Common myeloid progenitor, CD34-positive (primary cell): ENCODE results near the gene MTHFSD.

Experiments used
- CTCF ChIA-PET: fragments of 350-600 bp; sonication (Branson Sonifier 250); formaldehyde crosslinking; loops from one replicate; lab custom pipeline; 2021; ENCODE audit warnings: antibody characterized with exemption; lab: Charles Lee
- POLR2A ChIA-PET: fragments of 350-600 bp; sonication (Branson Sonifier 250); formaldehyde crosslinking; loops from one replicate; lab custom pipeline; 2021; ENCODE audit warnings: antibody characterized with exemption; lab: Charles Lee
- DNase-seq, 3 donors: peaks; one replicate each; pipeline versions ENCODE4 v3.0.0 to v3.0.0-alpha.2; 2013
- H3K27ac ChIP-seq, 2 experiments: 1 replicate in 1 of 2; 2 replicates in 1 of 2; pipeline ENCODE4 v1.7.0; 2013; ENCODE audit warnings: inconsistent platforms in 2 of 2, low read length in 2 of 2, mild to moderate bottlenecking in 2 of 2, low read depth in 1 of 2, moderate library complexity in 1 of 2; ENCODE audit not compliant: severe bottlenecking in 2 of 2, insufficient read depth in 1 of 2, poor library complexity in 1 of 2
- H3K27me3 ChIP-seq, 5 experiments: replicated peaks in 2 of 5; 1 replicate in 3 of 5; 2 replicates in 2 of 5; pipeline versions ENCODE4 v1.6.1 to v1.7.0; 2013; ENCODE audit warnings: low read length in 4 of 5, mild to moderate bottlenecking in 2 of 5, moderate library complexity in 2 of 5, inconsistent platforms in 1 of 5; ENCODE audit not compliant: insufficient read depth in 5 of 5, control insufficient read depth in 4 of 5
- H3K36me3 ChIP-seq, 4 experiments: 1 replicate in 2 of 4; 2 replicates in 2 of 4; pipeline versions ENCODE4 v1.6.1 to v1.7.0; 2013; ENCODE audit warnings: low read length in 3 of 4, control low read depth in 1 of 4, mild to moderate bottlenecking in 1 of 4; ENCODE audit not compliant: control insufficient read depth in 4 of 4, insufficient read depth in 4 of 4
- H3K4me1 ChIP-seq, 4 experiments: 1 replicate in 3 of 4; 2 replicates in 1 of 4; pipeline versions ENCODE4 v1.6.1 to v1.7.1; 2013; ENCODE audit warnings: low read length in 3 of 4, mild to moderate bottlenecking in 3 of 4, control low read depth in 1 of 4, inconsistent platforms in 1 of 4, moderate library complexity in 1 of 4; ENCODE audit not compliant: control insufficient read depth in 4 of 4, insufficient read depth in 4 of 4; ENCODE audit errors: control extremely low read depth in 1 of 4
- H3K4me3 ChIP-seq, 7 experiments: 1 replicate in 4 of 7; 2 replicates in 3 of 7; pipeline versions ENCODE4 v1.5.1 to v1.7.0; 2013; ENCODE audit warnings: mild to moderate bottlenecking in 7 of 7, low read length in 6 of 7, moderate library complexity in 6 of 7, inconsistent platforms in 2 of 7, low read depth in 2 of 7, control low read depth in 1 of 7; ENCODE audit not compliant: insufficient read depth in 4 of 7, control insufficient read depth in 1 of 7; ENCODE audit errors: extremely low read depth in 1 of 7
- H3K9me3 ChIP-seq, 5 experiments: 1 replicate in 4 of 5; 2 replicates in 1 of 5; pipeline versions ENCODE4 v1.6.1 to v1.7.1; 2013; ENCODE audit warnings: low read length in 4 of 5, mild to moderate bottlenecking in 2 of 5, inconsistent platforms in 1 of 5, low read depth in 1 of 5, moderate library complexity in 1 of 5; ENCODE audit not compliant: control insufficient read depth in 4 of 5, insufficient read depth in 2 of 5; ENCODE audit errors: control extremely low read depth in 1 of 5
- WGBS: methylation state at CpG from one replicate; pipeline ENCODE4 v1.1.5; 2013; ENCODE audit not compliant: insufficient coverage; 5-methylcytosine and 5-hydroxymethylcytosine counted together

MTHFSD gene

DNA sequence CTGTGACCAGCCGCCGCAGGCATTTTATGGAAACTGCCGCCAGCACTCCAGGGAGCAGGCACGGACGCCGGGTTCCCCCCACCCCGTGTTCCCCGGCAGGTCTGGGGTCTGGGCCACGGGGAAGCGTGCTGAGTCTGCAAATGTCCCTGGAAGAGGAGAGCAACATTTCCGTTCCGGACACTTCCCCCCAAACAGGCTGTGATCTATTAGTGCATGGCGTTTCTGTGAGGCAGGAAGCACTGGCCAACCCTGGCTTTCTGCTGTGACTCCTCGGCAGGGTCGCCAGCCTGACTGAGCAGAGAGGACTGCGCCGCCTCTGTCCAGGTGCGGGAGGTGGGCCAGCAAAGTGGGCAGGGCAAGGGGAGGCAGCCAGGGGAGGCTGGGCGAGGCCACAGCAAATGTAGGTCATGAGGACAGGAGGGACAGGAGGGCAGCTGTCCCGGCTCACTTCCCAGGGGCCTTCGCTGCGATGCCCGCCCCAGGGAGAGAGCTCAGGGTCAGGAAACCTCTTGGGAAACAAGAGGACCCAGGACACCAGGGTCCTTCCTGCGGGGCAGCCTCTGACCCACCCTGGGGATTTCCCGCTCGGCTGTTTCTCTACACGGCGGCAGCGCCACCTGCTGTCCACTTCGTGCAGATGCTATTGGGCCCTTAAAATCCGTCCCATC is 35.3 kb downstream of the MTHFSD start:
- Histone ChIP-seq H3K4me1 (peaks cover 0 to 9% (median 5%) of the 10 kb centered on the region in 4 experiments), H3K4me3 (no peak overlapping the region), H3K27me3 (peaks cover 2 to 94% (median 44%) of the 10 kb centered on the region in 5 experiments), H3K9me3 (no peaks in the 10 kb centered on the region), H3K27ac (no peak overlapping the region), H3K36me3 (no peaks in the 10 kb centered on the region)
- CTCF ChIA-PET: interaction anchor here (0.5 to 5.2 kb wide), 10 partner anchors 14 to 698 kb away, joined by 3 to 59 read pairs (median 4); no protein-coding TSS in a partner anchor
- POLR2A ChIA-PET: no interaction called here
- DNase-seq: peak; percentile 56 to 70 (median 67)
- WGBS: 13% methylated on average over 29 of the region's 31 CpGs

DNA sequence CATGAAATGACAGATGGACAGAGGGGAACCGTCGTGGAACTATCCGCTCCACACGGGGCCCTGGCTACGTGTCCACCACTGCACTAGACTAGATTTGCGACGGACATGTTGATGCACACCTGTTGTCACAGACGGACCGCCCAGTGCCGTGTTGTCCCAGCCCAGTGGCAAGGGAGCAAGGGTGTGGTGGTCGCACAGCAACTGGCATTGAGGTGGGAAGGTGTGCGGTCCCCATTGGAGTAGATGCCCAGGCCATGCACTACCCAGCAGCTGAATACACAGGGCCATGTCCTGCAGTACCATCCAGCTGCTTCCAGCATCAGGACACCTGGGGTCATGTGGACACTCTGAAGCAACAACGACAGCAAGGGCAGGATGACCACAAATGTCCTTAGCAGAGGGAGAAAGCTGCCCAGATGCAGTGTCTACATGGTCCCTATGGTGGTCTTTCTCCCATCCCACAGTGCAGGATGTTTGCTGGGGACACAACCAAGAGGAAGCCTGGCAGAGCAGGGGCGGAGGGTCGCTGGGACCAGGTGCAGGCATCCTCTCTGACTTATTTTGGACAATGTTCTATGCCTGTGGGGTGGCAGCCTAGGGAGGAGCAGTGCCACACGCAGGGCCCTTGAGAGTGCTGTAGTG is 35.9 kb downstream of the MTHFSD start:
- Histone ChIP-seq H3K36me3 (no peaks in the 10 kb centered on the region), H3K27me3 (peaks cover 3 to 97% (median 44%) of the 10 kb centered on the region in 5 experiments), H3K4me1 (peaks cover 0 to 9% (median 5%) of the 10 kb centered on the region in 4 experiments), H3K9me3 (no peaks in the 10 kb centered on the region), H3K27ac (no peak overlapping the region), H3K4me3 (no peak overlapping the region)
- 86% methylated on average over 14 of the region's 16 CpGs for whole genome bisulfite sequencing
- DNase-seq: no peak
- ChIA-PET CTCF (interaction anchor here (0.8 to 5.2 kb wide), 11 partner anchors 13 to 698 kb away, joined by 3 to 59 read pairs (median 4); no protein-coding TSS in a partner anchor), POLR2A (no interaction called here)

DNA sequence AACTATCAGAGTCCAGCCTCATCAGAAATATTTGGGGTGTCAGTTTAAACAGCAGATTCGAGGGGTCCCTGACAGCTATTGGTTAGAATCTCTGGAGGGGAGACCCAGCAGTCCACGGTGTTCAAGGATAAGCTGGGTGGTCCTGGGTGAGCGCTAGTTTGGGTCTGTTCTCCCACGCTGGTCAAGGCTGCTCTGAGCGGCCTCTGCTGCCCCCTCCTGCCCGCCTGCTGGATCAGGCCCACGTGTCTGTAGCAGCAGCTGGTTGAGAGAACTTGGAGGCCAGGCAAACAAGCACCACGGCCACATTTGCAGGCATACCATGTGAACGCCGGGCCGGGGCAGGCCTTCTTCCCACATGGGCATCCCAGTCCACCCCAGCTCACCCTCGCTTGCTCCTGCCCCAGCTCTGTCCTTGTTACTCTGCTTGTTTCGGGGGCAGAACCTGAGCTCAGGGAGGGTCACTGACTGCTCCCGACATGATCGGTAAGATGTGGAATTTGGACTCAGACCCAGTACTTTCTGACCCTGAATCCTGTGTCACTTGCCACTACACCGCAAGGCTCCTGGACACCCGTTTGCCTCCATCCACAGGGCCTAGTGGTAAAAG is 37.3 kb downstream of the MTHFSD start:
- POLR2A ChIA-PET: no interaction called here

DNA sequence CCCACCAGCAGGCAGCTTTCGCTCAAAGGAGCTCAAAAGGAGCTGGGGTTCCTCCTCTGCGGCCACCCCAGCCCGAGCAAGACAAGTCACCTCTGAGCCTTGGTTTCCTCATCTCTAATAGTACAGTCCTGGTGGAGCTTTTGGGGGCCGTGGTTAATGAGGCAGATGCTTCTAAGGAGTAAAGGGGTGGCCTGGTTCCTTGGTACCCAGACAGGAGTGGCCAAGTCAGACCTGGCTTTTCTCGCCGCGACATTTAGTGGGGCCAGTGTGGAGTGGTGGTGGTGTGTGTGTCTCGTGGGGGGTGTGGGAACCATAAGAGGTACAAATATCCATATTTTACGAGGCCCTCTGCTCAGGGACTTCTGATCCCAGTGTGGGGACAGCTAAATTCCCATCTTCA is 38.0 kb downstream of the MTHFSD start:
- Histone ChIP-seq H3K27ac (no peak overlapping the region), H3K4me1 (peaks cover 0 to 9% (median 5%) of the 10 kb centered on the region in 4 experiments), H3K36me3 (no peaks in the 10 kb centered on the region), H3K9me3 (no peaks in the 10 kb centered on the region), H3K4me3 (no peak overlapping the region), H3K27me3 (peaks cover 3 to 99% (median 56%) of the 10 kb centered on the region in 5 experiments)
- ChIA-PET POLR2A (no interaction called here), CTCF (interaction anchor here (0.6 to 5.2 kb wide), 12 partner anchors 9 to 1762 kb away, joined by 3 to 59 read pairs (median 4); no protein-coding TSS in a partner anchor)
- 60% methylated on average over 1 of the region's 9 CpGs for WGBS
- no peak for DNase-seq

More for the DNA sequence above, 37.3 kb downstream of the MTHFSD start:
- 30% methylated on average over 14 of the region's 17 CpGs for WGBS
- Histone ChIP-seq H3K27ac (no peak overlapping the region), H3K36me3 (no peaks in the 10 kb centered on the region), H3K9me3 (no peaks in the 10 kb centered on the region), H3K27me3 (peaks cover 3 to 99% (median 55%) of the 10 kb centered on the region in 5 experiments), H3K4me3 (no peak overlapping the region), H3K4me1 (peaks cover 0 to 9% (median 5%) of the 10 kb centered on the region in 4 experiments)
- DNase-seq: peak; percentile 46 to 50 (median 49)
- CTCF ChIA-PET: interaction anchor here (0.7 to 5.2 kb wide), 20 partner anchors 9 to 698 kb away, joined by 3 to 59 read pairs (median 4); no protein-coding TSS in a partner anchor

DNA sequence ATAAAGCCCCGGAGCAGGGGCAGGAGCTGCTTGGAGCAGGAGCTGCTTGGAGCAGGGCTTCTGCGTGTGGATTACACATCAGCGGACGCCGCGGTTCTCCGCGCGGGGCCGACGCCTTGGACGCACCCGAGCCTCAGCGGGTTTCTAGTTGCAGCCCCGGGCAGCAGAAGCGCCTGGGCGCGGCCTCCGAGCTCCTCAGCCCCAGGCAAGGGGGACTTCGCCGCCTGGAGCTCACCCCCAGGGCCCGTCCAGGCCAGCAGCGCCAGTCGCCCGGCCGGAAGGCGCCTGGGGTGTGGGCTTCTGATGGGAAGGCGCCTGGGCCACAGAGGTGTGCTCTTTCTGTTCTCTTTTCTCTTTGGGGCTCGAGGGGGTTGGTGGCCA is 38.4 kb downstream of the MTHFSD start:
- Histone ChIP-seq H3K4me1 (peaks cover 0 to 10% (median 5%) of the 10 kb centered on the region in 4 experiments), H3K9me3 (no peaks in the 10 kb centered on the region), H3K27ac (no peak overlapping the region), H3K4me3 (no peak overlapping the region), H3K36me3 (no peaks in the 10 kb centered on the region), H3K27me3 (peaks cover 3 to 100% (median 56%) of the 10 kb centered on the region in 5 experiments)
- ChIA-PET CTCF (interaction anchor here (0.6 to 5.2 kb wide), 8 partner anchors 8 to 1761 kb away, joined by 3 to 59 read pairs (median 4); no protein-coding TSS in a partner anchor), POLR2A (no interaction called here)
- WGBS: 7% methylated on average over 27 of the region's 29 CpGs
- no peak for DNase-seq

DNA sequence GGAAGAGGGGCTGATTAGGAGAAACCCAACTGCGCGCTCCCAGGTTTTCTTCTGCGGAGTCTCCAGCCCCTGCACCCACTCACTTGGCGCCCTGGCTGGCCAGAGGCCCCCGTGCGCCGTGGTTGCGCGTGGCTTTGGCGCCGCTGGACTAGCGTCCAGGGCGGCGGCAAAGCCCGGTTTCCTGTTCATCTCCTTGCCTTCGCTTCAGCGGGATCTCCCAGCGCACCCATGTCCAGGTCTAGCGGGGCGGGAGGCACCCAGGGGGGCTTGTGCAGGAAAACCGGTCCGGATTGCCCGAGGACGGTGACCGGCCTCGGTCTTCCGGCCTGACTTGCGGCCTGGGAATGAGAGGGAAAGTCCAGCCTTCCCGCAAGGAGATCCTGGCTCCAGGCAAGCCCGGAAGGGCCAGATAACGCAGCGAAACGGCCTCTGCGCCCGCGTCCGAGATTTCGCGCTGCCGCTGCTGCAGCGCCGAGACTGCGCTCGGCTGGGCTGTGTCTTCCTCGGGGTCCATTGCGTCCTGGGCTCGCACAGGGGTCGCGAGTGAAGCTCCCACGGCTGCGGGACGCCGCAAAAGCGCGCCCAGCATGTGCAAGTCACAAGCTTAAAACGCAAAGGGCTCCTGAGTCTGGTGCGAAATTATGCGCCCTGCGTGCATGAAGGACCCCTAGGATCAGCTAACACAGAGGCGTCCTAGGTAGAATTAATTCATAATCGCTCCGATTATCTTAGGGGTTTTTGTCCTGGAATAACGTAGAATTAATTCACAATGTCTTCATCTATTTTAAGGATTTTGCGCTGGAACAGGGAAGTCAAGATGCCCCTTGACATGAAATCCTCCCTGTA is 39.0 kb downstream of the MTHFSD start:
- H3K4me1 ChIP-seq: peaks cover 0 to 11% (median 7%) of the 10 kb centered on the region in 4 experiments
- no peak for DNase-seq
- no peak overlapping the region for H3K27ac ChIP-seq
- CTCF ChIA-PET: interaction anchor here (1.4 to 5.2 kb wide), 5 partner anchors 22 to 471 kb away, joined by 3 to 59 read pairs (median 9); no protein-coding TSS in a partner anchor
- 4% methylated on average over 62 of the region's 64 CpGs for WGBS
- no peaks in the 10 kb centered on the region for H3K9me3 ChIP-seq
- peaks cover 3 to 100% (median 56%) of the 10 kb centered on the region in 5 experiments for H3K27me3 ChIP-seq
- no peaks in the 10 kb centered on the region for H3K36me3 ChIP-seq
- H3K4me3 ChIP-seq: no peak overlapping the region
- POLR2A ChIA-PET: interaction anchor here (1.0 kb wide), 1 partner anchor 23 kb away, joined by 3 read pairs; no protein-coding TSS in a partner anchor
